Lower leg skin (tissue), 4 donors: Measurements from ENCODE around the gene BRICD5. TPM values are rescaled to one million over a fixed set of nuclear protein-coding genes. Genes with fewer than 3 reads are reported as not detected.

Experiments
- DNase-seq, 2 donors: peaks; one replicate each; pipeline ENCODE4 v3.0.0-alpha.2; 2019; ENCODE audit warnings: low spot score in 2 of 2
- H3K4me3 ChIP-seq: fragments of 200-600 bp; sonication (generic); 2 replicates; pipeline ENCODE4 v1.5.1; 2017; ENCODE audit warnings: mild to moderate bottlenecking, low read depth; ENCODE audit not compliant: poor library complexity, severe bottlenecking
- POLR2A ChIP-seq, 2 donors: fragments of 450-650 bp; IDR thresholded peaks; one replicate each; pipeline ENCODE4 v1.6.1; 2016 to 2017; ENCODE audit warnings: antibody characterized with exemption in 2 of 2, mild to moderate bottlenecking in 1 of 2, moderate library complexity in 1 of 2
- WGBS, 2 donors: methylation state at CpG; one replicate each; pipeline ENCODE4 v1.1.5; 2018; 5-methylcytosine and 5-hydroxymethylcytosine counted together
- intact Hi-C: fragments of 100-400 bp; cut with DNase I; formaldehyde crosslinking; loops from one replicate; pipeline ENCODE4 v1.15.0; 2023; ENCODE audit warnings: low total_unique reads
- total RNA-seq, 4 donors: library from RNA; depleted of rRNA; stranded (reverse); fragments of >200 nt; gene quantifications; one replicate each; pipeline ENCODE4 v1.1.0, GENCODE V29; 2016
- TF ChIP-seq, protein P1 (sequence below), 3 donors: fragments of 450-650 bp; IDR thresholded peaks; one replicate each; pipeline ENCODE4 v1.5.1; 2016; ENCODE audit warnings: antibody characterized with exemption in 3 of 3, mild to moderate bottlenecking in 3 of 3, moderate library complexity in 2 of 3

BRICD5 gene
- total RNA-seq, 4 donors from 2014 or later = 2.3 to 6.2 (median 2.5) TPM

DNA sequence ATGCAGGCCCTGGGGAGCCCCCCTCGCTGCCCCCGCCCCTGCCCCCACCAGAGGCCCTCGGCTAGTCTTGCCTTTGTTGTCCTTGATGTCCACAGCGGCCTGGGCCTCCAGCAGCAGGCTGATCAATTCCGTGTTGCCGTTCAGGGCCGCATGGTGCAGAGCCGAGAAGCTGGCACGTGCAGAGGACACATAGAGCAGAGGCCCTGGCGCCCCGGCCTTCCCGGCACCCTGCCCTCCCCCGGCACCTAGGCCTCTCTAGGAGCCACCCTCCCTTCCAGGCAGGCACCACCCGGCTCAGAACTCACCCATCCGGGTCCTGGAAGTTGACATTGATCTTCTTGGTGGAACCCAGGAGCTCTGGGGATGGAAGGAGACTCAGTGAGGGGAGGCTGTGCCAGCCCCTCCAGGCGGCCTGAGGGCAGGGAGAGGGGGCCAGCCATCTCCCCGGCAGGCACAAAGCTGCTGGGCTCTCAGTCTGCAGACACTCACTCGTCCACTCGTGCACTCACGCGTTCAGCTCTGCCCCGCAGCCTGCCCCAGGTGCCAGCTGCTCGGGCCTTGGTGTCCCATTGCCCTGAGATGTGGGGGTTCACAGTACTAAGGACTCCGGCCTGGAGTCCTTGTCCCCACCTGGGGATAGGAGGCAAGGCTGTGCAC is 20.5 kb downstream of the BRICD5 start:
- H3K4me3 ChIP-seq = no peak overlapping the region
- no peak for DNase-seq
- 62 to 69% methylated on average over 22 to 23 of the region's 24 CpGs for WGBS, 2 donors
- intact Hi-C loops = no loop called here
- no peak for TF ChIP-seq POLR2A (IDR thresholded peaks at IDR 0.05)
- TF ChIP-seq, protein P1, sequence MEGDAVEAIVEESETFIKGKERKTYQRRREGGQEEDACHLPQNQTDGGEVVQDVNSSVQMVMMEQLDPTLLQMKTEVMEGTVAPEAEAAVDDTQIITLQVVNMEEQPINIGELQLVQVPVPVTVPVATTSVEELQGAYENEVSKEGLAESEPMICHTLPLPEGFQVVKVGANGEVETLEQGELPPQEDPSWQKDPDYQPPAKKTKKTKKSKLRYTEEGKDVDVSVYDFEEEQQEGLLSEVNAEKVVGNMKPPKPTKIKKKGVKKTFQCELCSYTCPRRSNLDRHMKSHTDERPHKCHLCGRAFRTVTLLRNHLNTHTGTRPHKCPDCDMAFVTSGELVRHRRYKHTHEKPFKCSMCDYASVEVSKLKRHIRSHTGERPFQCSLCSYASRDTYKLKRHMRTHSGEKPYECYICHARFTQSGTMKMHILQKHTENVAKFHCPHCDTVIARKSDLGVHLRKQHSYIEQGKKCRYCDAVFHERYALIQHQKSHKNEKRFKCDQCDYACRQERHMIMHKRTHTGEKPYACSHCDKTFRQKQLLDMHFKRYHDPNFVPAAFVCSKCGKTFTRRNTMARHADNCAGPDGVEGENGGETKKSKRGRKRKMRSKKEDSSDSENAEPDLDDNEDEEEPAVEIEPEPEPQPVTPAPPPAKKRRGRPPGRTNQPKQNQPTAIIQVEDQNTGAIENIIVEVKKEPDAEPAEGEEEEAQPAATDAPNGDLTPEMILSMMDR (IDR thresholded peaks at IDR 0.05) = no peak

DNA sequence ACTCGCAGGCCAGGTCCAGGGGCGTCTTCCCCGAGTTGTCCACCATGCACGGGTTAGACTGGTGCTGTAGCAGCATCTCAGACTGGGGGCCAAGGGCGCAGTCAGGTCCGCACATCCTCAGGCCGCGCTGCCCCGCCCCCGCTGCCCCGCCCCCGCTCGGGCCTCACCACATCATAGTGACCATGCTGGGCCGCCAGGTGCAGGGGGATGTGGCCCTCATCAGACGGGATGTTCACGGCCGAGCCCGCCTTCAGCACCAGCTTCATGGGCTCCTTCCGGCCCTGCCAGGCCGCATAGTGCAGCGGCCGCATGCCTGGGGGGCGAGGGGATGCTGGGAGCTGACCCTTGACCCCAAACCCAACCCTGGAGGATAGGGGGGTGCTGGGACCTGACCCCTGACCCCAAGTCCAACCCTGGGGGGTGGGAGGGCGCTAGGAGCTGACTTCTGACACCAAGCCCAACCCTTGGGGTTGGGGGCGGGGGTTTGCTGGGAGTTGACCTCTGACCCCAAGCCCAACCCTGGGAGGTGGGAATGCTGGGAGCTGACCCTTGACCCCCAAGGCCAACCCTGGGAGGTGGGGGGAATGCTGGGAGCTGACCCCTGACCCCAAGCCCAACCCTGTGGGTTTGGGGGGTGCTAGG is 21.3 kb downstream of the BRICD5 start:
- intact Hi-C loops = no loop called here
- no peak for DNase-seq
- TF ChIP-seq POLR2A (IDR thresholded peaks at IDR 0.05) = no peak
- TF ChIP-seq, protein P1 (IDR thresholded peaks at IDR 0.05) = no peak
- 90 to 94% methylated on average over 22 to 25 of the region's 25 CpGs for WGBS, 2 donors
- H3K4me3 ChIP-seq = no peak overlapping the region

DNA sequence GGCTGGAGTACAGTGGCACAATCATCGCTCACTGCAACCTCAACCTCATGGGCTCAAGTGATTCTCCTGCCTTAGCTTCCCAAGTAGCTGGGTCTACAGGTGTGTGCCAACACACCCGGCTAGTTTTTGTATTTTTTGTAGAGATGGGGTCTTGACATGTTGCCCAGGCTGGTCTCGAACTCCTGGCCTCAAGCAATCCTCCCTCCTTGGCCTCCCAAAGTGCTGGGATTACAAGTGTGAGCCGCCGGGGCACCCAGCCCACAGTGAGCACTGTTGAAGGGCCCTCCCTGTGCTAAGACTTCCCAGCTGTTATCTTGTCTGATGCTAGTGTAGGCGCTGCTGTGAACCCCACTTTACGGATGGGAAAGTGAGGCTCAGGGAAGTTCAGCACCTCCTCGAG is 22.3 kb downstream of the BRICD5 start:
- intact Hi-C loops = no loop called here
- TF ChIP-seq POLR2A (IDR thresholded peaks at IDR 0.05) = no peak
- TF ChIP-seq, protein P1 (IDR thresholded peaks at IDR 0.05) = no peak
- no peak overlapping the region for H3K4me3 ChIP-seq
- DNase-seq = no peak
- 94% methylated on average over 8 of the region's 8 CpGs for WGBS, 2 donors

DNA sequence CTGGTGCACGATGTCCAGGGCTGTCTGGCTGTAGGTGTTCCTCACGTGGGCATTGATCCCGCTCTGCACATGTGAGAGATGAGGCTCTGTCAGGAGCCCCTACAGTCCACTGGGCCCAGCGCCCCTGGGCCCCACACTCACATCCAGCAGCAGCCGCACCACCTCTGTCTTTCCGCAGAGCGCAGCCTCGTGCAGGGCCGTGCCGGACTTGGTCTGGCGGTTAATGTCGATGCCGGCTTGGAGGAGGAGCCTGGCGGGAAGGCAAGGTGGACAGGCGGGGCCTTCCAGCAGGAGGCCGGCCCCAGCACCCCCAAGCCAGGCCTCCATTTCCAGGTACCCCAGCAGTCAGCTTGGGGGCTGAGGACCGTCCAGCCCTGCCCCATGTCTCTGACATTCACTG is 23.5 kb downstream of the BRICD5 start:
- no peak overlapping the region for H3K4me3 ChIP-seq
- DNase-seq = no peak
- WGBS, 2 donors = 81 to 87% methylated on average over 14 to 15 of the region's 17 CpGs
- TF ChIP-seq, protein P1 (IDR thresholded peaks at IDR 0.05) = no peak
- no peak for TF ChIP-seq POLR2A (IDR thresholded peaks at IDR 0.05)
- intact Hi-C loops = no loop called here

DNA sequence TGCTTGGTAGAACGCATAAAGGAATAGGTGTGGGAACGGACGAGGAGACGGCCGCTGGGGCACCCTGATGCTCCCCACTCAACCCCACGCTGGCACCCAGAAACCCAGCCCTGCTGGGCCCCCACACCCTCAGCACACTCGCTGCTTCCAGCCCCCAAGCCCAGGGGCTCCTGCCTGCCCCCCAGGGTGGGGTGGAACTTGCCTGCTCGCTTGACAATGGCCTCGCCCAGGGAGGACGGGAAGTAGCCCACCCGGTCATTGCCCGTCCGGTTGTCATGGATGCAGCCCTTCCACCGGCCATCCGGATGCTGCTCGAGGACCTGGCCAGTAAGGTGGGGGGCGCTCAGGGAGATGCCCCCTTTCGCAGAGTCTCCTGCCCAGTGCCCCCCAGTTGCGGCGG is 24.2 kb downstream of the BRICD5 start:
- 89 to 94% methylated on average over 8 to 19 of the region's 20 CpGs for WGBS, 2 donors
- no peak for TF ChIP-seq POLR2A (IDR thresholded peaks at IDR 0.05)
- TF ChIP-seq, protein P1 (IDR thresholded peaks at IDR 0.05) = no peak
- DNase-seq = no peak
- intact Hi-C loops = no loop called here
- no peak overlapping the region for H3K4me3 ChIP-seq
